CD4-positive, CD25-positive, alpha-beta regulatory T cell (primary cell): ENCODE data around the gene EYA2. TPM values are rescaled to one million over a fixed set of nuclear protein-coding genes. Genes with fewer than 3 reads are reported as not detected.

Experiments
- ATAC-seq, 2 donors: fragments of 150-1000 bp; cut with Tn5 transposase; one replicate each; pipeline ENCODE4 v1.10.0; 2021; ENCODE audit warnings: low read depth in 2 of 2, moderate number of reproducible peaks in 2 of 2, moderate library complexity in 1 of 2
- DNase-seq, 3 donors: peaks; one replicate each; pipeline versions ENCODE4 v3.0.0 to v3.0.0-alpha.2; 2012 to 2022; ENCODE audit warnings: mixed read lengths in 1 of 3
- H3K27ac ChIP-seq: one replicate; pipeline ENCODE4 v1.7.0; 2013; ENCODE audit warnings: mild to moderate bottlenecking, low read length; ENCODE audit not compliant: insufficient read depth, poor library complexity, severe bottlenecking
- H3K27me3 ChIP-seq: one replicate; pipeline ENCODE4 v1.7.0; 2013; ENCODE audit warnings: low read length; ENCODE audit not compliant: control insufficient read depth, insufficient read depth
- H3K36me3 ChIP-seq: one replicate; pipeline ENCODE4 v1.7.0; 2013; ENCODE audit warnings: mild to moderate bottlenecking, low read length, moderate library complexity; ENCODE audit not compliant: control insufficient read depth, insufficient read depth
- H3K4me1 ChIP-seq: 2 replicates; pipeline ENCODE4 v1.7.0; 2013; ENCODE audit warnings: mild to moderate bottlenecking, low read length; ENCODE audit not compliant: insufficient read depth, control insufficient read depth, poor library complexity, severe bottlenecking
- H3K4me3 ChIP-seq: one replicate; pipeline ENCODE4 v1.7.0; 2013; ENCODE audit warnings: low read depth, mild to moderate bottlenecking, low read length, moderate library complexity
- H3K9me3 ChIP-seq, 2 experiments: 1 replicate in 1 of 2; 2 replicates in 1 of 2; pipeline ENCODE4 v1.7.0; 2013; ENCODE audit warnings: low read length in 2 of 2, mild to moderate bottlenecking in 1 of 2, moderate library complexity in 1 of 2; ENCODE audit not compliant: control insufficient read depth in 2 of 2
- H3K27ac Mint-ChIP-seq, 3 donors: one replicate each; pipeline ENCODE4 v1.8.0; 2020 to 2022; ENCODE audit warnings: mild to moderate bottlenecking in 3 of 3, mixed read lengths in 3 of 3, moderate library complexity in 2 of 3
- H3K27me3 Mint-ChIP-seq: one replicate; pipeline ENCODE4 v1.8.0; 2022; ENCODE audit warnings: mild to moderate bottlenecking, mixed read lengths
- H3K36me3 Mint-ChIP-seq: one replicate; pipeline ENCODE4 v1.8.0; 2020; ENCODE audit warnings: mixed read lengths
- H3K4me1 Mint-ChIP-seq, 4 donors: one replicate each; pipeline ENCODE4 v1.8.0; 2020 to 2022; ENCODE audit warnings: mixed read lengths in 4 of 4, mild to moderate bottlenecking in 1 of 4
- H3K4me3 Mint-ChIP-seq, 4 donors: one replicate each; pipeline ENCODE4 v1.8.0; 2020 to 2022; ENCODE audit warnings: mild to moderate bottlenecking in 4 of 4, mixed read lengths in 4 of 4, moderate library complexity in 3 of 4
- H3K9me3 Mint-ChIP-seq, 7 donors: one replicate each; pipeline ENCODE4 v1.8.0; 2020 to 2022; ENCODE audit warnings: mixed read lengths in 7 of 7, mild to moderate bottlenecking in 3 of 7, moderate library complexity in 2 of 7
- polyA plus RNA-seq, 4 donors: library from polyadenylated mRNA; unstranded; fragments of 300-500 nt; fragmentation: Illumina TruSeq; gene quantifications; one replicate each; pipeline ENCODE4 v1.2.3, GENCODE V29; 2021
- total RNA-seq: library from RNA; stranded (reverse); gene quantifications from one replicate; pipeline ENCODE4 v1.2.3, GENCODE V29; 2022

Gene EYA2
- total and polyA plus RNA-seq, 5 donors from 2014 or later, result not detected

GRCh38 chr20:47040506-47041125 is 146.0 kb downstream of the EYA2 start:
- H3K4me3 Mint-ChIP-seq, result no peak overlapping the region
- no peak for ATAC-seq
- H3K4me1 Mint-ChIP-seq, result no peaks in the 10 kb centered on the region
- H3K27me3 Mint-ChIP-seq, result peaks cover 7% of the 10 kb centered on the region
- Histone ChIP-seq H3K27me3 (peaks cover 1% of the 10 kb centered on the region), H3K9me3 (no peaks in the 10 kb centered on the region), H3K4me3 (no peak overlapping the region), H3K4me1 (no peaks in the 10 kb centered on the region), H3K36me3 (no peaks in the 10 kb centered on the region), H3K27ac (no peak overlapping the region)
- H3K9me3 Mint-ChIP-seq, result no peaks in the 10 kb centered on the region
- DNase-seq, result no peak
- H3K36me3 Mint-ChIP-seq, result no peaks in the 10 kb centered on the region
- no peak overlapping the region for H3K27ac Mint-ChIP-seq

GRCh38 chr20:47041396-47041899 is 146.8 kb downstream of the EYA2 start:
- no peak overlapping the region for H3K27ac Mint-ChIP-seq
- peaks cover 7% of the 10 kb centered on the region for H3K27me3 Mint-ChIP-seq
- ATAC-seq, result no peak
- H3K27me3 ChIP-seq, result peaks cover 1% of the 10 kb centered on the region
- no peaks in the 10 kb centered on the region for H3K36me3 Mint-ChIP-seq
- H3K4me1 Mint-ChIP-seq, result no peaks in the 10 kb centered on the region
- no peak for DNase-seq
- H3K27ac ChIP-seq, result no peak overlapping the region
- H3K4me3 Mint-ChIP-seq, result no peak overlapping the region
- H3K4me3 ChIP-seq, result no peak overlapping the region
- peaks cover 0 to under 1% (median 0%) of the 10 kb centered on the region in 7 donors for H3K9me3 Mint-ChIP-seq
- no peaks in the 10 kb centered on the region for H3K36me3 ChIP-seq
- H3K4me1 ChIP-seq, result no peaks in the 10 kb centered on the region
- no peaks in the 10 kb centered on the region for H3K9me3 ChIP-seq

- peaks cover 1% of the 10 kb centered on the region for H3K27me3 ChIP-seq
- H3K9me3 Mint-ChIP-seq, result peaks cover 0 to 1% (median 0%) of the 10 kb centered on the region in 7 donors
- H3K36me3 ChIP-seq, result no peaks in the 10 kb centered on the region
- H3K27ac Mint-ChIP-seq, result no peak overlapping the region
- H3K9me3 ChIP-seq, result no peaks in the 10 kb centered on the region
- H3K4me1 ChIP-seq, result no peaks in the 10 kb centered on the region
- DNase-seq, result no peak
- no peaks in the 10 kb centered on the region for H3K4me1 Mint-ChIP-seq
- no peak overlapping the region for H3K4me3 Mint-ChIP-seq
- no peaks in the 10 kb centered on the region for H3K36me3 Mint-ChIP-seq
- H3K4me3 ChIP-seq, result no peak overlapping the region
- no peak for ATAC-seq
- H3K27me3 Mint-ChIP-seq, result peaks cover 7% of the 10 kb centered on the region
- no peak overlapping the region for H3K27ac ChIP-seq
Observed at GRCh38 chr20:47042464-47042863, 147.8 kb downstream of the EYA2 start.

- H3K36me3 Mint-ChIP-seq, result no peaks in the 10 kb centered on the region
- no peaks in the 10 kb centered on the region for H3K4me1 Mint-ChIP-seq
- peaks cover 1% of the 10 kb centered on the region for H3K27me3 ChIP-seq
- H3K27ac ChIP-seq, result no peak overlapping the region
- H3K4me3 Mint-ChIP-seq, result no peak overlapping the region
- no peaks in the 10 kb centered on the region for H3K9me3 ChIP-seq
- H3K27ac Mint-ChIP-seq, result no peak overlapping the region
- peaks cover 7% of the 10 kb centered on the region for H3K27me3 Mint-ChIP-seq
- H3K9me3 Mint-ChIP-seq, result peaks cover 0 to 1% (median 0%) of the 10 kb centered on the region in 7 donors
- H3K4me3 ChIP-seq, result no peak overlapping the region
- no peaks in the 10 kb centered on the region for H3K4me1 ChIP-seq
- no peaks in the 10 kb centered on the region for H3K36me3 ChIP-seq
- DNase-seq (no peak), ATAC-seq (no peak)
Observed at GRCh38 chr20:47043086-47043485, 148.4 kb downstream of the EYA2 start.

- Histone ChIP-seq H3K27me3 (peaks cover 1% of the 10 kb centered on the region), H3K4me1 (no peaks in the 10 kb centered on the region), H3K36me3 (no peaks in the 10 kb centered on the region), H3K4me3 (no peak overlapping the region), H3K27ac (no peak overlapping the region), H3K9me3 (no peaks in the 10 kb centered on the region)
- Mint-ChIP-seq H3K9me3 (peaks cover 0 to 1% (median 0%) of the 10 kb centered on the region in 7 donors), H3K4me3 (no peak overlapping the region), H3K36me3 (no peaks in the 10 kb centered on the region), H3K4me1 (no peaks in the 10 kb centered on the region), H3K27ac (no peak overlapping the region), H3K27me3 (peaks cover 11% of the 10 kb centered on the region)
- DNase-seq (no peak), ATAC-seq (no peak)
Observed at GRCh38 chr20:47044938-47045337, 150.3 kb downstream of the EYA2 start.

GRCh38 chr20:47048054-47048453 is 153.4 kb downstream of the EYA2 start:
- H3K27me3 Mint-ChIP-seq, result peaks cover 11% of the 10 kb centered on the region
- no peaks in the 10 kb centered on the region for H3K9me3 ChIP-seq
- H3K4me1 Mint-ChIP-seq, result no peaks in the 10 kb centered on the region
- H3K36me3 Mint-ChIP-seq, result no peaks in the 10 kb centered on the region
- no peaks in the 10 kb centered on the region for H3K27me3 ChIP-seq
- H3K4me3 Mint-ChIP-seq, result no peak overlapping the region
- H3K36me3 ChIP-seq, result no peaks in the 10 kb centered on the region
- no peaks in the 10 kb centered on the region for H3K4me1 ChIP-seq
- H3K4me3 ChIP-seq, result no peak overlapping the region
- H3K27ac Mint-ChIP-seq, result no peak overlapping the region
- ATAC-seq (no peak), DNase-seq (no peak)
- peaks cover 0 to 1% (median 0%) of the 10 kb centered on the region in 7 donors for H3K9me3 Mint-ChIP-seq
- H3K27ac ChIP-seq, result no peak overlapping the region

- H3K36me3 Mint-ChIP-seq, result no peaks in the 10 kb centered on the region
- Histone ChIP-seq H3K4me3 (no peak overlapping the region), H3K4me1 (no peaks in the 10 kb centered on the region), H3K27ac (no peak overlapping the region), H3K27me3 (no peaks in the 10 kb centered on the region), H3K9me3 (no peaks in the 10 kb centered on the region), H3K36me3 (no peaks in the 10 kb centered on the region)
- H3K27me3 Mint-ChIP-seq, result peaks cover 5% of the 10 kb centered on the region
- H3K9me3 Mint-ChIP-seq, result peaks cover 0 to 1% (median 0%) of the 10 kb centered on the region in 7 donors
- no peak for ATAC-seq
- no peak for DNase-seq
- H3K4me1 Mint-ChIP-seq, result no peaks in the 10 kb centered on the region
- H3K4me3 Mint-ChIP-seq, result no peak overlapping the region
- no peak overlapping the region for H3K27ac Mint-ChIP-seq
Observed at GRCh38 chr20:47049771-47050170, 155.1 kb downstream of the EYA2 start.

GRCh38 chr20:47050996-47051395 is 156.4 kb downstream of the EYA2 start:
- Histone ChIP-seq H3K27ac (no peak overlapping the region), H3K4me1 (no peaks in the 10 kb centered on the region), H3K9me3 (no peaks in the 10 kb centered on the region), H3K4me3 (no peak overlapping the region), H3K27me3 (no peaks in the 10 kb centered on the region), H3K36me3 (no peaks in the 10 kb centered on the region)
- Mint-ChIP-seq H3K27ac (no peak overlapping the region), H3K36me3 (no peaks in the 10 kb centered on the region), H3K4me3 (no peak overlapping the region), H3K9me3 (peaks cover 0 to 1% (median 0%) of the 10 kb centered on the region in 7 donors), H3K4me1 (no peaks in the 10 kb centered on the region), H3K27me3 (peaks cover 5% of the 10 kb centered on the region)
- ATAC-seq (no peak), DNase-seq (no peak)
